ENCODE results near the gene TLX2.
A peak's percentile ranks its signal among the peaks of the same experiment; 100 is the strongest.

The TLX2 gene

DNA sequence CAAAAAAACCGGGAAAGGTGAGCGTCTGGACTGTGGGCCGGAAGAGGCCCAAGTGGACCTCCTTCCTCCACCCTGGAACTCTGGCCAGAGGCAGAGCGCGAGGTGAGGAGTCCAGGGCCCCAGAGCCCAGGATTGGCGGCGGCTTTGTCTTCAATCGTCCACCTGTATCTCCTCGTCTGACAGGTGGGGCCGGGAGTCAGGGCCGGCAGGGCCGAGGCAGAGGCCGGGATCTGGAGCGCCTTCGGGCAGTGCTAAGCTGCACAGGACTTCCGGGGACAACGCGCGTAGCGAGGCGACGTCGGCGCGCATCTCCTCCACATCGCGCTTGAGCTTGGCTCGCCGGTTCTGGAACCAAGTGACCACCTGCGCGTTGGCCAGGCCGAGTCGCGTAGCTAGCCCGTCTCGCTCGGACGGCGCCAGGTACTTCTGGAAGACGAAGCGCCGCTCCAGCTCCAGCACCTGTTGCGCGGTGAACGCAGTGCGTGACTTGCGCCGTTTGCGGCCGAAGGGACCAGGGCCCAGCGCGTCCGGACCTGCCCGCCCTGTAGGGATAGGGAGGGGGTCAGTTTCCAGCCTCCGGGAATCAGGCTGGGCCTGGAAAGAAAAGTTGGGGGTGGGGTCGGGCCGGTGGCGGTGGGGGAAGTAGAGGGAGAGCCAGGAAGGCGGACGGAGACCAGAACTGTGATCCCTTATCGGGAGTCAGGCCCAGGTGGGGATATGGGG lies 16.3 kb upstream of the TLX2 start:
- DNase-seq: no peak

DNA sequence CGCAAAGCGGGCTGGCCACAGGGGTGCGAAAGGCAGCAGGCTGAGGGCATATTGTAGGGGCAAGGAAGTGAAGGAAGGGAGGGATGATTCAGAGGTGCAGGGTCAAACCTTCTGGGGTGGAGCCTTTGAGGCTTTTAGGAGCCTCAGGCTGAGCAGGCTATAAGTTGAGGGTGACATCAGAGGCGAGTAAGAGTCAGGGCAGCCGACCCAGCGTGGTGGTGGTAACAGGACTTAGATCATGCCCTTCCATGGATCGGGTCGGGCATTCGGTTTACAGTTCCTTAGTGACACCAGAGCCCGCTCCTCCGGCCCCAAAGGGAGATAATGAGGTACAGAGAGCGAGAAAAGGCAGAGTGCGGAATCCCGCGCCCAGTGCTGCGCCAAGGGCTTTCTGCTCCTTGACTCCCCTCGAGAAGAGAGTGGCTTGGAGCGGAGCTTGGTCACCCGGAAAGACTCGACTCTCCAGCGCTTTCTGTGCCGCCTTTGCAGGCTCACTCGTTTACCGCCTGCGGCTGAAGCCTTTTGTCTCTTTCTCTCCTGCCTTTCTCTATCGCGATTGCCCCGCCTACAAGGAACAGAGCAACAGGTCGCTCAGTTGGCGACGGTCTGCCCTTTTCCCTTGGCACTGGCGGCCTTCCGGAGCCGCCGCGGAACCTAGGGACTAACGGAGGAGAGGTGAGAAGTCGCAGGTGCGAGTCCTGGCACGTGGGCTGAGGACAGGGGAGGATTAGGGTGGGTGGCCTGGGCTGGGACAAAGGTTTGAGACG lies 15.6 kb upstream of the TLX2 start:
- no peak for DNase-seq

DNA sequence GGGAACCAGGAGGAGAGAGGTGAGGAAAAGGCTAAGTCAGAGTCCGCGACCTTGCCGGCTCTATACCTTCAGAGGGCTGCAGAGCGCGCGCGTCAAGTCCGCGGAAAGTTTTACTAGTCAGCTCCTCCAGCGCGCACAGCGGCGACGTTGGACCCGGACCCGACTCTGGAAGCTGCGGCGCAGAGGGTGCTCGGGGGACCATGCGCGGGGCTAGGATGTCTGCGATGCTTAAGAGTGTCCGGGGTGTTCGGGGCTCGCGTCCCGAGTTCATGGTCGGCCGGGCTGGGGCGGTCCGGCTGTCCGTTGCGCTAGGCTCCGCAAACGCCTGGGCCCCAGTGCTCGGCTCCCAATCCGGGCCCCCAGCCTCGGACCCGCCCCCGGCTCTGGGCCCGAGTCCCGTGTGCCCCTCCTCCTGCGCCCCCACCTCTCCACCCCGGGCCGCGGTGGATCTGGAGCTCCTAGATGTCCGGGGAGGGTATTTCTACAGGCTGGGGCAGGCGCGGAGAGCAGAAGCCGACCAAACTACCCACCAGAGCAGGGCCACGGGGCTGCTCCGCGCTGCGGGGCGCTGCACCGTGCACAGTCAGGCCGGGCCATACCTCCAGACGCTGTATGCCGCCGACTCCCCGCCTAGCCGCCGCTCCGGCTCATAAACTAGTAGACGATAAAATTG lies 14.8 kb upstream of the TLX2 start, which contains the start of gene LBX2:
TSS of gene LBX2 (minus strand) at position 337 of the 673 bp plus-strand sequence. CDS start at position 271, 66 bp downstream.
- DNase-seq: no peak

DNA sequence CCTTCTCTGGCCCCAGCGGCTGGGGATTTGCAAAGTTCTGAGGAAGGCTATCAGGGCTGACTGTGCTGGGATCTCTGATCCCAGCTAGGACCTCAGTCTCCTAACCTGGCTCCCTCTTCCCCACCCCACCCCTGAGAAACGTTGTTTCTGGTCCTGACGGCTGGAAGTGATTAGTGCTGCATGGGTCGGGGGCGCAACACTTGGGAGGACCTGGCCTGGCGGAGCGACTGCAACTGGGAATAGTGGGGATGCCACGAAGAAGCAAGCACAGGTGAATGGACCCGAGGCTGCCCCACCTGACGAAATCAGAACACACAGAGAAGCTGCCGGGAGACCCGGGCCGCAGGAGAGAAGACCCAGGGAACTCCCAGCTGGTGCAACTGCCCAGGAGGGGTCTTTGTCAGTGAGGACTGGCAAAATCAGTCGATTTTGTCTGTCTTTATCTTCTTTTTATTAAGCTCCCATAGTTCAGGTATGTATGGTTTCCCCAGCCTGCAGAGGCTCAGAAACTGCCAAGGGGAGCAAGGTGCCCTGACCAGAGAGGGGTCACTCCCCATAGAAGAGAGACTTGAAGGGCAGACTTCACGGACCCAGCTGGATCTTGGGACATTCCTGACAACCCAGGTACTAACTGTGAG lies 14.2 kb upstream of the TLX2 start:
- no peak for DNase-seq

DNA sequence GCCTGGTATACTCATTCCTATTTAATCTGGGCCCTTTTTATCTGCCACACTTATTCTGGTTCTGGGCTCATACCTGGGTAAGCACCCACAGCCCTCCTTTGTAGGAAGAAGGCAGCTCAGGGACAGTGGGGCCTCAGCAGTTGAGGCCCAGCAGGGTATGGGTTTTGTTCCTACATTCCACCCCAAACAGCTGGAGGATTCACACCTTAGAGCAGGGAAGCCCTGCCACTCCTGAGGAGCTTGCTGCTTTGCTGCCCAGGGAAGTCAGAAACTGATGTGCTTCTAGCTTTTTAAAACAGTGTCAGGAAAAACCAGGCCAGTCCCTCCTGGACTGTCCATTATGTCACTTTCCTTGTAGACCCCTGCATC lies 13.7 kb upstream of the TLX2 start:
- no peak for DNase-seq

DNA sequence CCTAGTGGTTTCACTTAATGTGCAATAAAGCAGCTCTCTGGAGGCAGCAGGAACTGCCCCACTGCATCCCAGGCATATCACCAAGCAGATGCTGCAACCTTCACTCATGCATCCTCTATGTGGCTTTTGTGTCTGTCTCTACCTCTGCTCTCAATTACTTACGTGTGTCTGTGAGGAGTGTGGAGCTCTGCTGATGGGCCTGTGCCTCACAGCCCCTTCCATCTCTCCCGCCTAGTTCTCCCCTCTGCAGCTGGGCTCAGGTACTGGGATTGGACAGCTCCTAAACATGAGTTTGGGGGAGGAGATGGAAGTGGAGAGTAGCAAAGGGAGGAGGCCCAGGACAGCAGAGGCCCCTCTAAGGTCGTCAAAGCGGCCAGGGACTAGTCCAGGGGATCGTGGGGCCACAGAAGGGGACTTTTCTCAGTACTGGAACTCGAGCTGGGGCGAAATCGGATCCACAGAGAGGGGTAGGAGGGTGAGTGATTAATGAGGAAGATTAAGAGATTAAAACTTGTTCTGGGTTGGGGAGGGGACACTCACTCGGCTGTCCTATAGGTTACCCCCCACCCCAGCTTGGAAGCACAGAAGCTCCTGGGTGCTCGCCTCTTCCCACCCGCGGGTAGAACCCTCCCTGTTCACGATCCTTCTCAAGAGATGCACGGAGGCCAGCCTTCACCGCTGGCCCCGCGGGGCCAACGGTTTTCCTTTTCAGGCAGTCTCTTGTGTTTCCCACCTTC lies 12.7 kb upstream of the TLX2 start:
- DNase-seq: no peak

DNA sequence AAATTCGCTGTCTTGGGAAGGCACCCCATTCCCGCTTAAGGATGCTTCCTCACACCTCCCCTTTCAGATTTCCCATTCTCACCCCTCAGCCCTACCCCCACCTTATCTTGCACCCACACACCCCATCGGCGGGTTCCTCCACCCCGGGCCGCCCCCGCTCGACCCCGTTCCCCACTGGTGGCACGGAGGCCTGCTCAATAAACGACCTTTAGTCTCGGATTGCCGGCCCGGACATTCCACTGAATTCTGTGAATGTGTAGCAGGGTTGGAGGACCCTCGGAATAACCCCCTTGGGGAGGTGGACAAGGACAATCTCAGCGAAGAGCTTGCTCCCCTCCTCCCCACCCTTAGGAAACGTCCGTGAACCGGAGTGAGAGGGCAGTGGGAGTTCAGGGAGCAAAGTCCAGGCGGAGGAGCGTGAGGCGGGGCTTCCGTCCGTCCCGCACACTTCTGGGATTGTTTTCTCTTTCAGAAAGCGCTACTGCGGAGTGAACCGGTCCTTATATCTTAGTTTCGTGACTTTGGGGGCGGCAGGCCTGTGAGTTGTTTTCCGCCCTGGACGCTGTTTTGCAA lies 12.0 kb upstream of the TLX2 start:
- no peak for DNase-seq

DNA sequence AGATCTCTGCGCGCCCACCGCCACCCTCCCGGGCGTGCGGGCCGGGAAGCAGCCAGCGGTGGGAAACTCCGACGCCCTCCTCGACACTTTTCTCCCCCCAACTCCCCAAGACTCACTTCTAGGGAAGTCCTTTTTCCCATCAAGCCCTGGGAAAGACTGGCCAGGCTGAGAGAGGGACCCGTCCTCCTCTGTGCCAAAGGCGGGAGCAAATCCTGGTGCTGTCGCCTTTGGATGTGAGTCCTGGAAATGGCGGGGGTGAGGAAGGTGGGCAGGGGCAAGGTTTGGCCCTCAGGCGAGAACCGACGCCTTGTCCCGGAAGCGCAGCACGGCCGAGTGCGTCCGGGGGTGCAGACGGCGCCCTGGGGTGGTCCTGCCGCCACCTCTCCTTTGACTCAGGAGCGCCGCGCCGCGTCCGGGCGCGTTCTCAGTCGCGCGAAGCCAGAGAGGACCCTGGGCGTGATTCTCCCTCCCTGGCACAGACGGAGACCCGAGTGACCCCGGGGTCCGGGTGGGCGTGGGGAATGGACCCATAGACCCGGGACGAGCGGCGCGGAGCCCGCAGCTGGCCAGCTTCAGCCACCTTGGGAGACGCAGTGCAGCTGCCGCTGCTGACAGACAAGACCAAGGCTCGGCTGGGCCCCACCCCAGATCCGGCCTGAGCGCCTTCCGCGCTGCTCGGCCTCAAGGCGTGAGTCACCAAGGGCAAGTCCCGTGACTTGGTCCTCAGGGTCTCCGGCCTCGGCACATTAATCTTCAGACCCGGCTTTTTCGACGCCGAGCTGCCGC lies 11.3 kb upstream of the TLX2 start:
- no peak for DNase-seq

DNA sequence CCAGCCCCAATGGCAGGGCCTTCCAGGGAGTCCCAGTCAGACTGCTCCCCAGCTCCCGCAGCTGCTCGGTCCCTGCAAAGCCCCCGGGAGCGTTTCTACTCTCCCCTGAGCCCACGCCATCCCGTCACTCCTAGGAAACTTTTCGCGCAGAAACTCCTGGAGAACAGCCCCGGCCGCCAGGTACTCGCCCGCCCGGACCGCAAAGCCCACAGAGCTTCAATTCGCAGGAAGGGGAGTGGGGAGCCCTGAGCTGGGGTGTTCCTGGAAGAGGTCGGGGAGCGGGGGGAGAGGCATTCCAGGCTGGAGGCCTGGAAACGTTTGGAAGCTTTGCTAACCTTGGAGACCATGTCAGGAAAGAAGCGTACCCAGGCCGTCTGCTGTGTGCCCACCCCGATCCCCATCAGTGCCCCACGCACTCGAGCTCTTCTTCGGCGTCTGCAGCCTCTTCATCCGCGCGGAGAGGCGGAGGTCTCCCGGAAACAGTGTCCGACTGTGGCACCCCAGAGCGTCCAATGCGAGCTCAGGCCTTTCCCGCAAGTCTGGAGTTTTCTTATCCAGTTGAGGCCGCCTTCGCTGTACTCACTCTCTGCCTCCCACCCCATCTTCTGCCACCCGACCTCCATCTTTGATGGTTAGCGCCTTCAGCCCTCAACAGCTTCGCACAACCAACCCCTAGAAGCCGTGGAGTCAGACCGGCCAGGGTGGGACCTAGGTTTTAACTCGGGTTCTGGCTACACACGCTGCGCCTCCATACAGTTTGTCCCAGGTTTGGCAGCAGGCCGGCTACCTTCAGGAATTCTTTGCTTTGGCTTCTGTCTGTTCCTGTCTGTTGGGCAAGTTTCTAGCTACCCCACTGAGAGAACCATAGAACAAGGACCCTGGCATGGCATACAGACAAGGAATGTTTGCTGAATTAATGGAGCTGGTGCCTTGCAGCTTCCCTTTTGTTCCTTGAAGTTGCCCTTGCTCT lies 10.5 kb upstream of the TLX2 start:
- no peak for DNase-seq

DNA sequence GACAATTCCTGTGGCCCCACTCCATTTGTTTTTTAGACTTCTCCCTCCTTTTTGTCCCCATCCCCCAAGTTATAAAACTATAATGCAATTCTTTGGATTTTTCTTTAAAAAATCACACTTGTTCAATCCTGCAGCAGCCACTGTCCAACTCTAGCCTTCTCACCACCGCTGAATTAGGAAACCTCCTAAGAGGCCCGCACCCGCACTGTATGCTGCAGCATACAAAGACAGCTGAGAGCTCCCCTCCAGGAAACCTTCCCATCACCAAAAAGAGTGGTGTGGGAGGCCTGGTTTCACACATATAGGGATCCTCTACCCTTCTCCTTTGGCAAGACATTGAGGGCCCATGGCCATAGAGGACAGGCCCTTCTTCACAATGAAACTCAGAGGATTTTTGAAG lies 9.7 kb upstream of the TLX2 start:
- DNase-seq: no peak

DNA sequence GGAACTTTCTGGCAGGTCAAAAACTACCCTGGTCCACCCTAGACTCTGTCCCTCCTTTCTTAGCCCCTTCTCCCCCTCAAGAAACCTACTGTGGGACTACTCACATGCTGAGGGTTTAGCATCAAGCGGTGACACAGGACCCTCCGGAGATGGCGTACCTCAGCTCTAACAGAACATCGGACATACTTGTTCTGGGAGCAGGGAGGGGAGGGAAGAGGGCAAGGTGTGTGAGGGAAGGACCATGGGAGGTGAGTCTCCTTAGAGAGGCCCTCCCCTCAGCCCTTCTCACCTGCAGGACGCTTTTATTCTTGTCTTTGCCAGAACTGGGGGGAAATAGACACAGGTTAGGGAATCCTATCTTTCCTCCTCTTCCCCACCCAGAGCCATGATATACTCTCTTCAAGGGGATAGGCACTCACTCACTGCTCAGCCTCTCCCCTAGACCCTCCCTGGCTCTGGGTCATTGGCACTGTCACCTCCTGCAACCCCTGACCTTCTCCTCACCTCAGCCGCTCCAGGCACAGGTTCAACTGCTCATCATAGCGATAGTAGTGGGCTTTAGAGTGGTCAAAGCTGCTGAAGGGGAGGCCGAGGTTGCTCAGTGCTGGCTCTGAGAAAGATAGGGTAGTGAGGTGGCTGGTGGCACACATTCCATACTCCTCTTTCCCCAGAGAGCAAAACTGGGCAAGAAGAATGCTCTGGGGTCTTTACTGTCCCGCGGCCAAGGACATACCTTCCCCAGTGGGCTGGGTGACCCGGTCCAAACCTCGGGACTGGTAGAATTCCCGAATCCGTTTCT lies 8.6 kb upstream of the TLX2 start:
- DNase-seq: no peak

DNA sequence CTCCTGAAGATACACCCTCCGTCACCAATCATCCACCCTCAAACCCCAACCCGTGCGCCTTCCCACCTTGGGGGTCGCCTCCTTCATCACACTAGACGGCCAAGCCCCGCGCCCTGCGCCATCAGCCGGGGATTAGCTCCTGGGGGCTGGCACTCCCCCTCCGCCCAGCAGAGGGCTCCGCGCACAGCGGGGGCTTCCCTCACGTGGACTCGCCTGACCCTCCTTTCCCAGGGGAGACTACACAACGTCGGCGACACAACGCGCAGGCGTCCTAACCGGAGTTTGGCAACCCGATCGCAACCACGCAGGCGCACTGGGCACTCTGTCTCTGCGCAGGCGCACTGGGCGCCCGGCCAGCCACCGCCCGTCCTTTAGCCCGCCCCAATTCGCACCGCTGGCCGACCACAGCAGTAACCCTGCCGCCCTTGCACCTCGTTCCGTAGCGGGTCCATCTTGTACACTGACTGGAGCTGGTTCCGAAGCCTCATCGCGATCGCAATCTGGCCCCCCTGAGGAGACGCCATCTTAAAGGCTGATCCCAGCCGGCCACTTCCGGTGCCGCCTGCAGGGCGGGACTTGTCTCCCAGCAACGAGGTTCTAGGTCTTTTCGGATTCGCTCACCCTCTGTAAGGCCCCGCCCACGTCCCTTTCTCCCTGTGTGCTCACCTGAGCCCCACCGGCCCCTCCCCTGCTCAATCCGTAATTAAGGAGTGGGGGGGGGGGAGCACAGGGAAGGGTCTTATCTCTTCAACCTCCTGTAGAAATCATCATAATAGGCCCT lies 6.9 kb upstream of the TLX2 start, which contains the start of gene PCGF1:
TSS of gene PCGF1 (minus strand) at position 551 of the 781 bp plus-strand sequence. CDS start at position 524, 27 bp downstream.
- peak; percentile 93 for DNase-seq

DNA sequence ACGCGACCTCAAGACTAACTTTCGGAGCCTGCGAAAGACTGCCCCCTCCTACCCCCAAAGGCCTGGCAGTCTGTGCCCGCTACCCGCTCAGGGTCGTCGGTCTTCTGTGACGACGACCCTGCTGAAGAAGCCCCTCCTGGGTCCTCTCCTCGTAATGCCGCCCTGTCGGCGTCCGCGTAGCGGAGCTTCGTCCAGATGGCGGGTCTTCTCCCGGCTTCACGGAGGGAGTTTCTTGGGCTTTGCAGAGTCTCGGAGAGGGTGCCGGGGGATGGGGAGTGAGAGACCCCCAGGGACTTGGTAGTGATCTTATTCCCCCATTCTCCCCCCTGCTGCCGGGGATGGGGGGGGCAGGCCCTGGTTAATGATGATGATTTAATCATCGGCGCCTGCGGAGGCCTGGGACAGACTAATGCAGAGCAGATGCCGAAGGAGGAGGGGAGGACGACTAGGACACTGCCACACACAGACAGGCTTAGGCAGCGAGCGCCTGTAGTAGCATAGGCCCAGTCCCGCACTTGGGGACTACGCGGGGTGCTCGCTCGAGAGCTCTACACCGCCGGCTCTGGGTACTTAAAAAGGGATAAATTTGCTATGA lies 6.2 kb upstream of the TLX2 start:
- no peak for DNase-seq

DNA sequence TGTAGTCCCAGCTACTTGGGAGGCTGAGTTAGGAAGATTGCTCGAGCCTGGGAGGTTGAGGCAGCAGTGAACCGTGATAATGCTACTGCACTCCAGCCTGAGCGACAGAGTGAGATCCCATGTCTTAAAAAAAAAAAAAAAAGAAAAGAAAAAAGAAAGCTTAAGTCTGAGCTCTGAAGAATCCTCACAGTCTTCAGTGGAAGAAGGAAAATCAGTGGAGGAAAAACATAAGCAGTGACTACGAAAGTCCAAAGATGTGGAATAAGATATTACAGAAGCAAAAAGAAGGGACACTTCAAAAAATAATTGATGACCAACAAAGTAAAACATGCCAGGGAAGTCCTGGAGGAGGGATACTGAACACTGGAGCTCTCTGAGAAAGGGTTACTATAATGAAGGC lies 4.0 kb upstream of the TLX2 start:
- no peak for DNase-seq

DNA sequence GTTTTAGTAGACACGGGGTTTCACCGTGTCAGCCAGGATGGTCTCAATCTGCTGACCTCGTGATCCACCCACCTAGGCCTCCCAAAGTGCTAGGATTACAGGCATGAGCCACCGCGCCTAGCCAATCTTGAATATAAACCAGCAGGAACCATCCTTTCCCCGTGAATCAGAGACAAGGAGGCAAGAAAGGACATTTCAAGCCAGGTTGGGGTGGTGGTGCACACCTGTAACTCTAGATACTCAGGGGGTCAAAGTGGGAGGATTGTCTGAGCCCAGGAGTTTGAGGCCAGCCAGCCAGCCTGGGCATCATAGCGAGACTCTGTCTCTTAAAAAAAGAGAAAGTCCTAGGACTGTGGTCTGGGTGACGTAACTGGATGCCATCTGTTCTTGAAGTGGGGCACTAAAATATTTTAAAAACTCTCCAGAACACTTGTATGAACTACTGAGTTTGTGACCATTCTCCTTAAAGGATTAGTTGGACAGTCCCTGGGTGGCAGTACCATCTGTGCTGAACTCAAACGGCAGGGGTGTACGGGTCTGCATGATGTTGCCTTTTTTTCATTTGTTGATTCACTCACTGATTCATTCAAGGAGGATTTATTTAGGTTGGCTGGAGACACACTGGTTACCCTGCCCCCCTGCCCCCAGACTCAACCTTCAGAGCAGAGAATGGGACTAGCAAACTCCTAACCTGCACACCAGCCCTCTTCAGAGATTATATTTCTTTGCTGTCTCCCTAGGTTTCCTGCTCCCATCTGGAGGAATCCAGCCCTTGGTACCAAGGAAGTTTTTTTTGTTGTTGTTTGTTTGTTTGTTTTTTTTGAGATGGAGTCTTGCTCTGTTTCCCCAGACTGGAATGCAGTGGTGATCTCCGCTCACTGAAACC lies 2.9 kb upstream of the TLX2 start:
- no peak for DNase-seq

DNA sequence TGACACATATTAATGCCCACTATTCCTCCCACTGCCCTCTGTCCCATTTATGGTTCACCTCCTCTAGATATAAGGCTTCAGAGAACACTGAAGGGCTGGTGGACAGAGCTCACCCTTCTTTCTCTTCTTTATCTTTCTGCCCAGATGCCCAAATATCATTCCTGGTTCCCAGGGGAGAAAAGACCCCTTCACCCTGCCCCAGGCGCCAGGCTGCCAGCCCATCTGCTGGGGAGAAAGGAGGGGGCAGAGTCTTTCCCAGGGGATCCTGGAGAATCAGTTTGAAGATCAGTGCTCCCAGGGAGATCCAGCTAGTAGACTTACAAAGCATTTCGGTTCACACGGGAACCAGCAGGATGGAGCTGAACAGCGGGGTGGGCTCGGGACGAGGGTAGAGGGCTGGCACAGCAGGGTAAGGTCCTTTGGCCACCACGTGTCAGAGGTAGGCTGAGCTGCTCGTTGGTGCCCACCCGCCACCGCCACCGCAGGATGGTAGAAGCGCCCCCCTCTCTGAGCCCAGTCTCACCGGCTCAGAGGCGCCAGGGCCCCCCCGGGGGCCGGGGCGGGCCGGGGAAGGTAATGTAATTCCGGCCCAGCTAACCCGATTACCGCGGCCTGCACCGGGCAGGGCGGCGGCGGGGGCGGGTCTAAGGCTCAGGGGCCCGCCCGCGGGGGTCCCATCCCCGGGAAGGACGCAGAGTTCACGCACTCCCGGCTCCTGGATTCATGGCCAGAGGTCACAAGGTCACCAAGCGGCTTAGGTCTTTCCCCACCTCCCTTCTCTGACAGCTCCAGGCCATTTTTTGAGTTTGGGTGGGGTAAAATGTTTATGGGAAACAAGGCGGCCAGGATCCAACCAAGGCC lies 1.3 kb upstream of the TLX2 start:
- no peak for DNase-seq

Measured in NCI-H2029 (cell line).